SK-N-SH treated with all-trans-retinoic acid at 6 μM for 48 hours (cell line): Measurements from ENCODE around the gene CPNE4.

Source experiments
- ATAC-seq: fragments of 200-7000 bp; cut with Tn5 transposase; 3 replicates; pipeline ENCODE4 v1.9.1; 2020; ENCODE audit warnings: mild to moderate bottlenecking, moderate library complexity
- CSRNP3 ChIP-seq: fragments of 250-450 bp; sonication (Bioruptor Pico); IDR thresholded peaks from 2 replicates; pipeline ENCODE4 v1.5.1; 2021; ENCODE audit warnings: mild to moderate bottlenecking, moderate library complexity
- ESRRG ChIP-seq: fragments of 250-450 bp; sonication (Bioruptor Pico); IDR thresholded peaks from 2 replicates; pipeline ENCODE4 v1.6.1; 2021; ENCODE audit warnings: mild to moderate bottlenecking
- ISL1 ChIP-seq: fragments of 250-450 bp; sonication (Bioruptor Pico); IDR thresholded peaks from 2 replicates; pipeline ENCODE4 v2.1.2; 2022; ENCODE audit warnings: mild to moderate bottlenecking, moderate library complexity
- POU6F1 ChIP-seq: fragments of 250-450 bp; sonication (Bioruptor Pico); IDR thresholded peaks from 2 replicates; pipeline ENCODE4 v1.8.0; 2021; ENCODE audit warnings: low read depth, mild to moderate bottlenecking, moderate library complexity, borderline replicate concordance
- PPARA ChIP-seq: fragments of 250-450 bp; sonication (Bioruptor Pico); IDR thresholded peaks from 2 replicates; pipeline ENCODE4 v1.5.0; 2020; ENCODE audit warnings: mild to moderate bottlenecking, borderline replicate concordance
- RARB ChIP-seq: fragments of 250-450 bp; sonication (Bioruptor Pico); IDR thresholded peaks from 2 replicates; pipeline ENCODE4 v1.8.0; 2021; ENCODE audit warnings: mild to moderate bottlenecking, moderate library complexity
- TCF4 ChIP-seq: fragments of 250-450 bp; sonication (Bioruptor Pico); IDR thresholded peaks from 2 replicates; pipeline ENCODE4 v1.8.0; 2021; ENCODE audit warnings: mild to moderate bottlenecking, moderate library complexity, borderline replicate concordance
- TOX ChIP-seq: fragments of 250-450 bp; sonication (Bioruptor Pico); IDR thresholded peaks from 2 replicates; pipeline ENCODE4 v1.8.0; 2021; ENCODE audit warnings: mild to moderate bottlenecking, moderate library complexity, borderline replicate concordance
- ZC3H10 ChIP-seq: fragments of 250-450 bp; sonication (Bioruptor Pico); IDR thresholded peaks from 2 replicates; pipeline ENCODE4 v1.5.1; 2021; ENCODE audit warnings: mild to moderate bottlenecking, moderate library complexity
- ZFP3 ChIP-seq: fragments of 250-450 bp; sonication (Bioruptor Pico); IDR thresholded peaks from 2 replicates; pipeline ENCODE4 v1.5.0; 2020; ENCODE audit warnings: mild to moderate bottlenecking, moderate library complexity
- ZNF565 ChIP-seq: fragments of 450-650 bp; formaldehyde crosslinking; conservative IDR thresholded peaks from 2 replicates; pipeline ENCODE4 v1.5.0; 2020; ENCODE audit warnings: low read depth, mild to moderate bottlenecking, moderate library complexity
- ZNF70 ChIP-seq: fragments of 450-650 bp; formaldehyde crosslinking; IDR thresholded peaks from 2 replicates; pipeline ENCODE4 v1.5.0; 2020; ENCODE audit warnings: mild to moderate bottlenecking, moderate library complexity
- ZNF8 ChIP-seq: fragments of 450-650 bp; formaldehyde crosslinking; IDR thresholded peaks from 2 replicates; pipeline ENCODE4 v1.5.0; 2020; ENCODE audit warnings: mild to moderate bottlenecking, moderate library complexity
- TF ChIP-seq, protein P1 (sequence below): fragments of 250-450 bp; sonication (Bioruptor Pico); IDR thresholded peaks from 2 replicates; pipeline ENCODE4 v1.5.0; 2020; ENCODE audit warnings: mild to moderate bottlenecking, moderate library complexity
- TF ChIP-seq, protein P2 (sequence below): fragments of 250-450 bp; sonication (Bioruptor Pico); IDR thresholded peaks from 2 replicates; pipeline ENCODE4 v1.5.1; 2020; ENCODE audit warnings: low read depth, mild to moderate bottlenecking, moderate library complexity

The CPNE4 gene

GRCh38 chr3:131502530-131503319, 532.1 kb downstream of the CPNE4 start, which contains the start of gene MRPL3 (continued):
- peak; percentile 65 for TF ChIP-seq ZNF70 (CRISPR knock-in tag)
- no peak for TF ChIP-seq TCF4 (CRISPR knock-in tag)
- TF ChIP-seq ZNF565 (CRISPR knock-in tag), result peak; percentile 87
- no peak for TF ChIP-seq CSRNP3 (CRISPR knock-in tag)
- TF ChIP-seq ZNF8 (CRISPR knock-in tag), result peak; percentile 58
- no peak for TF ChIP-seq ESRRG (CRISPR knock-in tag)
- TF ChIP-seq, protein P1, sequence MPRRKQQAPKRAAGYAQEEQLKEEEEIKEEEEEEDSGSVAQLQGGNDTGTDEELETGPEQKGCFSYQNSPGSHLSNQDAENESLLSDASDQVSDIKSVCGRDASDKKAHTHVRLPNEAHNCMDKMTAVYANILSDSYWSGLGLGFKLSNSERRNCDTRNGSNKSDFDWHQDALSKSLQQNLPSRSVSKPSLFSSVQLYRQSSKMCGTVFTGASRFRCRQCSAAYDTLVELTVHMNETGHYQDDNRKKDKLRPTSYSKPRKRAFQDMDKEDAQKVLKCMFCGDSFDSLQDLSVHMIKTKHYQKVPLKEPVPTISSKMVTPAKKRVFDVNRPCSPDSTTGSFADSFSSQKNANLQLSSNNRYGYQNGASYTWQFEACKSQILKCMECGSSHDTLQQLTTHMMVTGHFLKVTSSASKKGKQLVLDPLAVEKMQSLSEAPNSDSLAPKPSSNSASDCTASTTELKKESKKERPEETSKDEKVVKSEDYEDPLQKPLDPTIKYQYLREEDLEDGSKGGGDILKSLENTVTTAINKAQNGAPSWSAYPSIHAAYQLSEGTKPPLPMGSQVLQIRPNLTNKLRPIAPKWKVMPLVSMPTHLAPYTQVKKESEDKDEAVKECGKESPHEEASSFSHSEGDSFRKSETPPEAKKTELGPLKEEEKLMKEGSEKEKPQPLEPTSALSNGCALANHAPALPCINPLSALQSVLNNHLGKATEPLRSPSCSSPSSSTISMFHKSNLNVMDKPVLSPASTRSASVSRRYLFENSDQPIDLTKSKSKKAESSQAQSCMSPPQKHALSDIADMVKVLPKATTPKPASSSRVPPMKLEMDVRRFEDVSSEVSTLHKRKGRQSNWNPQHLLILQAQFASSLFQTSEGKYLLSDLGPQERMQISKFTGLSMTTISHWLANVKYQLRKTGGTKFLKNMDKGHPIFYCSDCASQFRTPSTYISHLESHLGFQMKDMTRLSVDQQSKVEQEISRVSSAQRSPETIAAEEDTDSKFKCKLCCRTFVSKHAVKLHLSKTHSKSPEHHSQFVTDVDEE (CRISPR knock-in tag), result peak; percentile 87; the same call in 1 of the 2 replicates

- ATAC-seq, result no peak
- no peak for TF ChIP-seq ZFP3
- TF ChIP-seq ISL1 (CRISPR knock-in tag), result no peak
- no peak for TF ChIP-seq PPARA
- TF ChIP-seq, protein P1 (CRISPR knock-in tag), result no peak
- no peak for TF ChIP-seq RARB (CRISPR knock-in tag)
- no peak for TF ChIP-seq TCF4 (CRISPR knock-in tag)
- TF ChIP-seq, all 23 proteins: peak for 0
Observed at GRCh38 chr3:131501949-131502348, 532.9 kb downstream of the CPNE4 start.

GRCh38 chr3:131494706-131495105, 540.1 kb downstream of the CPNE4 start:
- ATAC-seq, result no peak
- TF ChIP-seq ZNF70 (CRISPR knock-in tag) (no peak), ZNF8 (CRISPR knock-in tag) (no peak), TOX (CRISPR knock-in tag) (no peak), ZC3H10 (no peak), POU6F1 (CRISPR knock-in tag) (no peak), CSRNP3 (CRISPR knock-in tag) (no peak)
- TF ChIP-seq, protein P2, sequence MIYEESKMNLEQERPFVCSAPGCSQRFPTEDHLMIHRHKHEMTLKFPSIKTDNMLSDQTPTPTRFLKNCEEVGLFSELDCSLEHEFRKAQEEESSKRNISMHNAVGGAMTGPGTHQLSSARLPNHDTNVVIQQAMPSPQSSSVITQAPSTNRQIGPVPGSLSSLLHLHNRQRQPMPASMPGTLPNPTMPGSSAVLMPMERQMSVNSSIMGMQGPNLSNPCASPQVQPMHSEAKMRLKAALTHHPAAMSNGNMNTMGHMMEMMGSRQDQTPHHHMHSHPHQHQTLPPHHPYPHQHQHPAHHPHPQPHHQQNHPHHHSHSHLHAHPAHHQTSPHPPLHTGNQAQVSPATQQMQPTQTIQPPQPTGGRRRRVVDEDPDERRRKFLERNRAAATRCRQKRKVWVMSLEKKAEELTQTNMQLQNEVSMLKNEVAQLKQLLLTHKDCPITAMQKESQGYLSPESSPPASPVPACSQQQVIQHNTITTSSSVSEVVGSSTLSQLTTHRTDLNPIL, result no peak
